Measurements from ENCODE around the gene PLCL1. TPM values are rescaled to one million over a fixed set of nuclear protein-coding genes. Genes with fewer than 3 reads are reported as not detected.

PLCL1 gene
- total and polyA plus RNA-seq, 10 of the 15 experiments (the other 5 are each of a cell fraction or from before 2014, with no cell fraction given), result 0.03 to 1.5 (median 0.22) TPM

DNA sequence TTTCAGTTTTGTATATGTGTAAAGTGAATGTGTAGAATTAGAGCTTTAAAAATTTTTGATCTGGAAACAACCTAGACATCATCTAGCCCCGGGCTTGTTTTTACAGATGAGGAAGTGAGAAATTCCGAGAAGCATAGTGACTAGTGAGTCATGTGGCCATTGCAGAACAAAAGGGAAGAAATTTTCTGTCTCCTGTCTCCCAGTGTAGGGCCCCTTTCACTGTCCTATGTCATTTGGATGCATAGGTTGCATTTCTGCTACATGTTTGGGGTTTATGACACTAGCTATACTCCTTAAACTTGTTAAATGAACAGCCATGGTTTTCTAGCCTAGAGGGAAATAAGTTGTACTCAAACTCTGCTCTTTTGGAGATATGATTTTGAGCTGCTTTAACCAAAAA is 84.6 kb downstream of the PLCL1 start (continued):
- peak; percentile 33; the same call in 1 of the 2 replicates for TF ChIP-seq BCL11A (IDR thresholded peaks at IDR 0.05; ENCODE audit: low read depth, low read length)
- TF ChIP-seq ZZZ3 (IDR thresholded peaks at IDR 0.05; ENCODE audit: control insufficient read depth, insufficient read length, low read depth), result no peak

DNA sequence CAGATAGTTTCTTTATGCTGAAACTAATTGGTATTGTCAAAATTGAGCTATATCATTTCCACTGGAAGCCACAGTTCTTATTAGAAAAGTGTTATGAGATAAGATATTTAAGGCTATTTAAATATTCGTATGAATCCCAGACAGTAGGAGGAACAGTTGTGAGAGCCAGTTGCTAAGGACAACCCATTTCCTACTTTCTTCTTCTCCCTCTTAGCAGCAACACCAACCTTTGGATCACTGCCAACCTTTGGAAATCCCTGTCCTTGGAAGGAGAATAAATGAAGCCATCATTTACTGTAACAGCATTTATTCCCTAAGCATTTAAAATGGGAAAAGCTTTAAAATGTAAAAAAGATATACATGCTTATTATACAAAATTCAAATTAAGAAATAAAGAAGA is 85.8 kb downstream of the PLCL1 start:
- RAD21 ChIA-PET (ENCODE audit: unreplicated experiment), result interaction anchor here (0.9 to 2.8 kb wide), 13 partner anchors 12 to 237 kb away, joined by 3 to 16 read pairs (median 5); no protein-coding TSS in a partner anchor
- BruUV-seq (replicated peaks), result no TSS peak
- Histone ChIP-seq H4K20me1 (ENCODE audit: control insufficient read depth, insufficient read depth) (no peaks in the 10 kb centered on the region), H2AFZ (ENCODE audit: control insufficient read depth, low read depth, low read length) (no peak overlapping the region), H3K9ac (ENCODE audit: control insufficient read depth, insufficient read depth, low read length) (no peak overlapping the region), H3K27me3 (replicated peaks in 1 of 2; ENCODE audit: control insufficient read depth in 2 of 2, insufficient read depth in 2 of 2, low read length in 1 of 2) (no peaks in the 10 kb centered on the region), H3K4me3 (no peak overlapping the region), H3K4me2 (ENCODE audit: control insufficient read depth, insufficient read depth) (no peak overlapping the region), H3K27ac (ENCODE audit: control insufficient read depth, insufficient read depth) (no peak overlapping the region), H3K9me3 (replicated peaks; ENCODE audit: control insufficient read depth, insufficient read depth, low read length) (no peaks in the 10 kb centered on the region), H3K36me3 (ENCODE audit: control insufficient read depth in 2 of 2, insufficient read depth in 2 of 2, low read length in 1 of 2) (no peaks in the 10 kb centered on the region), H3K79me2 (ENCODE audit: control insufficient read depth, insufficient read depth, low read length) (no peaks in the 10 kb centered on the region), H3K4me1 (ENCODE audit: control insufficient read depth, insufficient read depth, low read length) (peaks cover 4% of the 10 kb centered on the region)
- CTCF ChIA-PET, result interaction anchor here (1.4 to 1.6 kb wide), 2 partner anchors 39 to 96 kb away, joined by 4 to 6 read pairs; no protein-coding TSS in a partner anchor
- intact Hi-C loops (cut with micrococcal nuclease; ENCODE audit: unreplicated experiment), result no loop called here
- no peak for DNase-seq (ENCODE audit: low read depth, low spot score)
- in situ Hi-C loops (cut with MboI), result no loop called here
- ATAC-seq, result no peak
- FAIRE-seq, result no peak
- 40% methylated on average over 1 of the region's 1 CpG for WGBS (ENCODE audit: insufficient coverage, insufficient replicate concordance, low lambda C conversion rate, missing lambda C conversion rate)
- POLR2A ChIA-PET, result interaction anchor here (0.7 to 1.1 kb wide), 2 partner anchors 18 to 114 kb away, joined by 3 read pairs; no protein-coding TSS in a partner anchor
- SMC1A ChIA-PET (ENCODE audit: uncharacterized antibody, unreplicated experiment), result interaction anchor here (0.7 to 4.5 kb wide), 22 partner anchors 11 to 245 kb away, joined by 3 to 21 read pairs (median 5); no protein-coding TSS in a partner anchor
- TF ChIP-seq HCFC1 (IDR thresholded peaks at IDR 0.05; ENCODE audit: low read length) (no peak), RBBP5 (conservative IDR thresholded peaks at IDR 0.05) (no peak), PAX8 (IDR thresholded peaks at IDR 0.05) (no peak), CREB1 (IDR thresholded peaks at IDR 0.05; ENCODE audit: low read depth) (no peak), BRCA1 (IDR thresholded peaks at IDR 0.05; ENCODE audit: low read depth, low read length) (no peak), MTA2 (IDR thresholded peaks at IDR 0.05; ENCODE audit: low read depth) (no peak), SIN3A (IDR thresholded peaks at IDR 0.05; ENCODE audit: low read depth, low read length) (no peak), EZH2 (IDR thresholded peaks at IDR 0.05; ENCODE audit: borderline replicate concordance, control insufficient read depth, low read depth, low read length) (no peak)
- TF ChIP-seq, protein P1, sequence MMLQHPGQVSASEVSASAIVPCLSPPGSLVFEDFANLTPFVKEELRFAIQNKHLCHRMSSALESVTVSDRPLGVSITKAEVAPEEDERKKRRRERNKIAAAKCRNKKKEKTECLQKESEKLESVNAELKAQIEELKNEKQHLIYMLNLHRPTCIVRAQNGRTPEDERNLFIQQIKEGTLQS (IDR thresholded peaks at IDR 0.05; ENCODE audit: borderline replicate concordance, extremely low read depth, low read depth, low read length), result no peak
- TF ChIP-seq, protein P2, sequence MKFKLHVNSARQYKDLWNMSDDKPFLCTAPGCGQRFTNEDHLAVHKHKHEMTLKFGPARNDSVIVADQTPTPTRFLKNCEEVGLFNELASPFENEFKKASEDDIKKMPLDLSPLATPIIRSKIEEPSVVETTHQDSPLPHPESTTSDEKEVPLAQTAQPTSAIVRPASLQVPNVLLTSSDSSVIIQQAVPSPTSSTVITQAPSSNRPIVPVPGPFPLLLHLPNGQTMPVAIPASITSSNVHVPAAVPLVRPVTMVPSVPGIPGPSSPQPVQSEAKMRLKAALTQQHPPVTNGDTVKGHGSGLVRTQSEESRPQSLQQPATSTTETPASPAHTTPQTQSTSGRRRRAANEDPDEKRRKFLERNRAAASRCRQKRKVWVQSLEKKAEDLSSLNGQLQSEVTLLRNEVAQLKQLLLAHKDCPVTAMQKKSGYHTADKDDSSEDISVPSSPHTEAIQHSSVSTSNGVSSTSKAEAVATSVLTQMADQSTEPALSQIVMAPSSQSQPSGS (IDR thresholded peaks at IDR 0.05; ENCODE audit: low read length), result no peak
- TF ChIP-seq, protein P3, sequence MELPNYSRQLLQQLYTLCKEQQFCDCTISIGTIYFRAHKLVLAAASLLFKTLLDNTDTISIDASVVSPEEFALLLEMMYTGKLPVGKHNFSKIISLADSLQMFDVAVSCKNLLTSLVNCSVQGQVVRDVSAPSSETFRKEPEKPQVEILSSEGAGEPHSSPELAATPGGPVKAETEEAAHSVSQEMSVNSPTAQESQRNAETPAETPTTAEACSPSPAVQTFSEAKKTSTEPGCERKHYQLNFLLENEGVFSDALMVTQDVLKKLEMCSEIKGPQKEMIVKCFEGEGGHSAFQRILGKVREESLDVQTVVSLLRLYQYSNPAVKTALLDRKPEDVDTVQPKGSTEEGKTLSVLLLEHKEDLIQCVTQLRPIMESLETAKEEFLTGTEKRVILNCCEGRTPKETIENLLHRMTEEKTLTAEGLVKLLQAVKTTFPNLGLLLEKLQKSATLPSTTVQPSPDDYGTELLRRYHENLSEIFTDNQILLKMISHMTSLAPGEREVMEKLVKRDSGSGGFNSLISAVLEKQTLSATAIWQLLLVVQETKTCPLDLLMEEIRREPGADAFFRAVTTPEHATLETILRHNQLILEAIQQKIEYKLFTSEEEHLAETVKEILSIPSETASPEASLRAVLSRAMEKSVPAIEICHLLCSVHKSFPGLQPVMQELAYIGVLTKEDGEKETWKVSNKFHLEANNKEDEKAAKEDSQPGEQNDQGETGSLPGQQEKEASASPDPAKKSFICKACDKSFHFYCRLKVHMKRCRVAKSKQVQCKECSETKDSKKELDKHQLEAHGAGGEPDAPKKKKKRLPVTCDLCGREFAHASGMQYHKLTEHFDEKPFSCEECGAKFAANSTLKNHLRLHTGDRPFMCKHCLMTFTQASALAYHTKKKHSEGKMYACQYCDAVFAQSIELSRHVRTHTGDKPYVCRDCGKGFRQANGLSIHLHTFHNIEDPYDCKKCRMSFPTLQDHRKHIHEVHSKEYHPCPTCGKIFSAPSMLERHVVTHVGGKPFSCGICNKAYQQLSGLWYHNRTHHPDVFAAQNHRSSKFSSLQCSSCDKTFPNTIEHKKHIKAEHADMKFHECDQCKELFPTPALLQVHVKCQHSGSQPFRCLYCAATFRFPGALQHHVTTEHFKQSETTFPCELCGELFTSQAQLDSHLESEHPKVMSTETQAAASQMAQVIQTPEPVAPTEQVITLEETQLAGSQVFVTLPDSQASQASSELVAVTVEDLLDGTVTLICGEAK (IDR thresholded peaks at IDR 0.05; ENCODE audit: borderline replicate concordance), result no peak
- TF ChIP-seq, protein P4, sequence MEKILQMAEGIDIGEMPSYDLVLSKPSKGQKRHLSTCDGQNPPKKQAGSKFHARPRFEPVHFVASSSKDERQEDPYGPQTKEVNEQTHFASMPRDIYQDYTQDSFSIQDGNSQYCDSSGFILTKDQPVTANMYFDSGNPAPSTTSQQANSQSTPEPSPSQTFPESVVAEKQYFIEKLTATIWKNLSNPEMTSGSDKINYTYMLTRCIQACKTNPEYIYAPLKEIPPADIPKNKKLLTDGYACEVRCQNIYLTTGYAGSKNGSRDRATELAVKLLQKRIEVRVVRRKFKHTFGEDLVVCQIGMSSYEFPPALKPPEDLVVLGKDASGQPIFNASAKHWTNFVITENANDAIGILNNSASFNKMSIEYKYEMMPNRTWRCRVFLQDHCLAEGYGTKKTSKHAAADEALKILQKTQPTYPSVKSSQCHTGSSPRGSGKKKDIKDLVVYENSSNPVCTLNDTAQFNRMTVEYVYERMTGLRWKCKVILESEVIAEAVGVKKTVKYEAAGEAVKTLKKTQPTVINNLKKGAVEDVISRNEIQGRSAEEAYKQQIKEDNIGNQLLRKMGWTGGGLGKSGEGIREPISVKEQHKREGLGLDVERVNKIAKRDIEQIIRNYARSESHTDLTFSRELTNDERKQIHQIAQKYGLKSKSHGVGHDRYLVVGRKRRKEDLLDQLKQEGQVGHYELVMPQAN (conservative IDR thresholded peaks at IDR 0.05), result no peak
